ENCODE results near the gene PTPN6.
A peak's percentile ranks its signal among the peaks of the same experiment; 100 is the strongest.

PTPN6 gene

DNA sequence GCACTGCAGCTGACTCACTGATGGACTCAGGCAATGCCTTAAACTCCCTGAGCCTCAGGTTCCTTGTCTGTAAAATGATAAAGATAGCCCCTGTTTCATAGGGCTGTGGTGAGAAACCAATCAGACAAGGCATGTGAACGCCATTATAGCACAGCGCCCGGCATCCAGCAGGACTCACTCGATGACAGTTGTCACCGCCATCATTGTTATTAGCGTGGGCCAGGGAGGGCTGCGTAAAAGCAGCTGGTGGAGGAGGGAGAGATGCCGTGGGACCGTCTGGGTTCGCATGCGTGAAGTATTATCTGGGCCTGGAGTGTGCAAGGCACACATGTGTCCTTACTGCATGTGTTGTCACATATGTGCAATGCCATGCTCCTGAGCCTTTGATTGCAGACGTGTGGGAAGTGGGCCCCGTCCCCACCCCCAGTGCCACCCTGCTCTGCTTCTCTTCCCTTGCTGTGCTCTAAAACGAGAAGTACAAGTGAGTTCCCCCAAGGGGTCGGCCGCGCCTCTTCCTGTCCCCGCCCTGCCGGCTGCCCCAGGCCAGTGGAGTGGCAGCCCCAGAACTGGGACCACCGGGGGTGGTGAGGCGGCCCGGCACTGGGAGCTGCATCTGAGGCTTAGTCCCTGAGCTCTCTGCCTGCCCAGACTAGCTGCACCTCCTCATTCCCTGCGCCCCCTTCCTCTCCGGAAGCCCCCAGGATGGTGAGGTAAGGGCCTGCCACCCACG lies at the start of gene PTPN6:
Gene PTPN6, plus strand, starts transcription at position 546 of the 730 bp plus-strand sequence. Its CDS starts 157 bp downstream, at position 703.
- Histone ChIP-seq H2AFZ (ENCODE audit: low read length) (peak within 1 kb of the TSS; percentile 17; the same call in 1 of the 2 replicates), H3K79me2 (ENCODE audit: insufficient read depth, low read length) (peaks cover 72% of the 10 kb centered on the region), H3K9ac (ENCODE audit: low read depth, low read length, poor library complexity, severe bottlenecking) (peak within 1 kb of the TSS; percentile 97), H3F3A (ENCODE audit: low read depth) (no peaks in the 10 kb centered on the region), H3K9me3 (ENCODE audit: insufficient read depth, low read depth, low read length) (no peaks in the 10 kb centered on the region), H3K9me2 (replicated peaks; ENCODE audit: low read depth, low read length) (no peaks in the 10 kb centered on the region), H3K36me3 (ENCODE audit: insufficient read depth, low read length) (no peaks in the 10 kb centered on the region), H3K4me2 (ENCODE audit: low read depth, low read length, poor library complexity, severe bottlenecking) (peak within 1 kb of the TSS; percentile 97), H3K4me3 (ENCODE audit: low read length, poor library complexity, severe bottlenecking) (peak within 1 kb of the TSS; percentile 91), H3K4me1 (ENCODE audit: insufficient read depth, low read length, poor library complexity, severe bottlenecking) (peaks cover 56% of the 10 kb centered on the region), H3K27me3 (ENCODE audit: insufficient read depth, low read length, poor library complexity, severe bottlenecking) (no peaks in the 10 kb centered on the region), H4K20me1 (ENCODE audit: insufficient read depth, low read length, poor library complexity, severe bottlenecking) (no peaks in the 10 kb centered on the region)
- TF ChIP-seq CTCF (conservative IDR thresholded peaks at IDR 0.05; ENCODE audit: low read length) (no peak), EZH2phosphoT487 (IDR thresholded peaks at IDR 0.05; ENCODE audit: borderline replicate concordance) (no peak)

DNA sequence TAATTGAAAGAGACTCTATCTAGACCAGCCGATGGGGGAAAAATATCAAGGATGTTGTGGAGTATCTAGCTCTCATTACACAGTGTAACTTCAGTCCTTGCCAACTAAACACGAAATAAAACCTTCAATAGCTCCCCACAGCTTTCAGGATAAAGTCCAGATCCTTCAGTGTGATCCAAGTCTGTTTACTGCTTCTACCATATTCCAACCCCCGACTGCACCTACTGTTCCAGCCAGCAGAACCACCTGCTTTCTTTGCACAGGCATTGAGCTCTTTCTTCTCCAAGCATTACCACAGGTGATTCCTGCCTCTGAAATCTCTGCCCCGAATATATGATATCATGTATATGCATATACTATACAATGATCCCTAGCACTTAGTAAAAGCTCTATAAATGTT lies 48.7 kb upstream of the PTPN6 start:
- Histone ChIP-seq H3K79me2 (ENCODE audit: insufficient read depth, low read length) (no peaks in the 10 kb centered on the region), H3K9me3 (ENCODE audit: insufficient read depth, low read depth, low read length) (no peaks in the 10 kb centered on the region), H3K4me2 (ENCODE audit: low read depth, low read length, poor library complexity, severe bottlenecking) (no peak overlapping the region), H3K9ac (ENCODE audit: low read depth, low read length, poor library complexity, severe bottlenecking) (no peak overlapping the region), H3K4me3 (ENCODE audit: low read length, poor library complexity, severe bottlenecking) (no peak overlapping the region), H3K4me1 (ENCODE audit: insufficient read depth, low read length, poor library complexity, severe bottlenecking) (peaks cover 32% of the 10 kb centered on the region), H3K27me3 (ENCODE audit: insufficient read depth, low read length, poor library complexity, severe bottlenecking) (no peaks in the 10 kb centered on the region), H2AFZ (ENCODE audit: low read length) (no peak overlapping the region), H3K36me3 (ENCODE audit: insufficient read depth, low read length) (no peaks in the 10 kb centered on the region), H3F3A (ENCODE audit: low read depth) (no peaks in the 10 kb centered on the region; the same call in 1 of the 2 replicates), H4K20me1 (ENCODE audit: insufficient read depth, low read length, poor library complexity, severe bottlenecking) (no peaks in the 10 kb centered on the region), H3K9me2 (replicated peaks; ENCODE audit: low read depth, low read length) (no peaks in the 10 kb centered on the region)
- TF ChIP-seq EZH2phosphoT487 (IDR thresholded peaks at IDR 0.05; ENCODE audit: borderline replicate concordance) (no peak), CTCF (conservative IDR thresholded peaks at IDR 0.05; ENCODE audit: low read length) (no peak)

- peak overlapping the region; percentile 78 for H3K4me2 ChIP-seq (ENCODE audit: low read depth, low read length, poor library complexity, severe bottlenecking)
- no peaks in the 10 kb centered on the region for H3K9me3 ChIP-seq (ENCODE audit: insufficient read depth, low read depth, low read length)
- no peaks in the 10 kb centered on the region for H3K36me3 ChIP-seq (ENCODE audit: insufficient read depth, low read length)
- H3K9me2 ChIP-seq (replicated peaks; ENCODE audit: low read depth, low read length) = no peaks in the 10 kb centered on the region
- peaks cover 32% of the 10 kb centered on the region for H3K4me1 ChIP-seq (ENCODE audit: insufficient read depth, low read length, poor library complexity, severe bottlenecking)
- H3K9ac ChIP-seq (ENCODE audit: low read depth, low read length, poor library complexity, severe bottlenecking) = peak overlapping the region; percentile 79
- H3K27me3 ChIP-seq (ENCODE audit: insufficient read depth, low read length, poor library complexity, severe bottlenecking) = no peaks in the 10 kb centered on the region
- H4K20me1 ChIP-seq (ENCODE audit: insufficient read depth, low read length, poor library complexity, severe bottlenecking) = no peaks in the 10 kb centered on the region
- no peak for TF ChIP-seq EZH2phosphoT487 (IDR thresholded peaks at IDR 0.05; ENCODE audit: borderline replicate concordance)
- no peak for TF ChIP-seq CTCF (conservative IDR thresholded peaks at IDR 0.05; ENCODE audit: low read length)
- peak overlapping the region; percentile 91 for H3K4me3 ChIP-seq (ENCODE audit: low read length, poor library complexity, severe bottlenecking)
- H3F3A ChIP-seq (ENCODE audit: low read depth) = no peaks in the 10 kb centered on the region; the same call in 1 of the 2 replicates
- no peaks in the 10 kb centered on the region for H3K79me2 ChIP-seq (ENCODE audit: insufficient read depth, low read length)
- peak overlapping the region; percentile 82 for H2AFZ ChIP-seq (ENCODE audit: low read length)
These were observed 47.4 kb upstream of the PTPN6 start for GRCh38 chr12:6903722-6904121.

All from Loucy (cell line).